Measurements from ENCODE around the gene NUBPL.

The NUBPL gene

GRCh38 chr14:31559939-31560338, 1.3 kb upstream of the NUBPL start:
- no peak for TF ChIP-seq CTCF (IDR thresholded peaks at IDR 0.05; ENCODE audit: insufficient read depth, low read depth, low read length, missing control alignments)
- no peak for DNase-seq (ENCODE audit: low read depth)
- H3K4me3 ChIP-seq (ENCODE audit: low read depth, low read length): no peak overlapping the region

GRCh38 chr14:31560759-31561154, 447 bp upstream of the NUBPL start:
- DNase-seq (ENCODE audit: low read depth): peak; percentile 24
- H3K4me3 ChIP-seq (ENCODE audit: low read depth, low read length): peak overlapping the region; percentile 76

GRCh38 chr14:31564194-31564593, 3.0 kb downstream of the NUBPL start:
- no peak overlapping the region for H3K4me3 ChIP-seq (ENCODE audit: low read depth, low read length)
- TF ChIP-seq CTCF (IDR thresholded peaks at IDR 0.05; ENCODE audit: insufficient read depth, low read depth, low read length, missing control alignments): no peak
- DNase-seq (ENCODE audit: low read depth): no peak

More at GRCh38 chr14:31560759-31561154, 447 bp upstream of the NUBPL start:
- TF ChIP-seq CTCF (IDR thresholded peaks at IDR 0.05; ENCODE audit: insufficient read depth, low read depth, low read length, missing control alignments): no peak

GRCh38 chr14:31566456-31566855, 5.3 kb downstream of the NUBPL start:
- no peak for DNase-seq (ENCODE audit: low read depth)
- TF ChIP-seq CTCF (IDR thresholded peaks at IDR 0.05; ENCODE audit: insufficient read depth, low read depth, low read length, missing control alignments): no peak
- H3K4me3 ChIP-seq (ENCODE audit: low read depth, low read length): no peak overlapping the region

- TF ChIP-seq CTCF (IDR thresholded peaks at IDR 0.05; ENCODE audit: insufficient read depth, low read depth, low read length, missing control alignments): no peak
- H3K4me3 ChIP-seq (ENCODE audit: low read depth, low read length): no peak overlapping the region
- DNase-seq (ENCODE audit: low read depth): no peak
These were observed 6.5 kb downstream of the NUBPL start for GRCh38 chr14:31567655-31568054.

GRCh38 chr14:31568161-31568560, 7.0 kb downstream of the NUBPL start:
- no peak for TF ChIP-seq CTCF (IDR thresholded peaks at IDR 0.05; ENCODE audit: insufficient read depth, low read depth, low read length, missing control alignments)
- DNase-seq (ENCODE audit: low read depth): no peak
- no peak overlapping the region for H3K4me3 ChIP-seq (ENCODE audit: low read depth, low read length)

GRCh38 chr14:31568671-31569070, 7.5 kb downstream of the NUBPL start:
- H3K4me3 ChIP-seq (ENCODE audit: low read depth, low read length): no peak overlapping the region
- no peak for TF ChIP-seq CTCF (IDR thresholded peaks at IDR 0.05; ENCODE audit: insufficient read depth, low read depth, low read length, missing control alignments)
- DNase-seq (ENCODE audit: low read depth): no peak
